Astrocyte of the cerebellum (primary cell): ENCODE measurements around the gene ACOT7.

ENCODE experiments used
- DNase-seq: peaks from one replicate; pipeline ENCODE4 v3.0.0-alpha.2; 2011; ENCODE audit warnings: low read depth
- H3K4me3 ChIP-seq: 2 replicates; pipeline ENCODE4 v1.5.1; 2011; ENCODE audit warnings: mild to moderate bottlenecking, low read depth, low read length, moderate library complexity
- in situ Hi-C: cut with HindIII; loops from 2 replicates; pipeline ENCODE4 v1.10.0; 2017; ENCODE audit warnings: low sequenced_read_pairs
- TF ChIP-seq, protein P1 (sequence below): IDR thresholded peaks from 2 replicates; pipeline ENCODE4 v1.5.1; 2012; ENCODE audit warnings: low read length, low read depth, moderate library complexity, mild to moderate bottlenecking; ENCODE audit errors: missing control alignments

The ACOT7 gene

DNA sequence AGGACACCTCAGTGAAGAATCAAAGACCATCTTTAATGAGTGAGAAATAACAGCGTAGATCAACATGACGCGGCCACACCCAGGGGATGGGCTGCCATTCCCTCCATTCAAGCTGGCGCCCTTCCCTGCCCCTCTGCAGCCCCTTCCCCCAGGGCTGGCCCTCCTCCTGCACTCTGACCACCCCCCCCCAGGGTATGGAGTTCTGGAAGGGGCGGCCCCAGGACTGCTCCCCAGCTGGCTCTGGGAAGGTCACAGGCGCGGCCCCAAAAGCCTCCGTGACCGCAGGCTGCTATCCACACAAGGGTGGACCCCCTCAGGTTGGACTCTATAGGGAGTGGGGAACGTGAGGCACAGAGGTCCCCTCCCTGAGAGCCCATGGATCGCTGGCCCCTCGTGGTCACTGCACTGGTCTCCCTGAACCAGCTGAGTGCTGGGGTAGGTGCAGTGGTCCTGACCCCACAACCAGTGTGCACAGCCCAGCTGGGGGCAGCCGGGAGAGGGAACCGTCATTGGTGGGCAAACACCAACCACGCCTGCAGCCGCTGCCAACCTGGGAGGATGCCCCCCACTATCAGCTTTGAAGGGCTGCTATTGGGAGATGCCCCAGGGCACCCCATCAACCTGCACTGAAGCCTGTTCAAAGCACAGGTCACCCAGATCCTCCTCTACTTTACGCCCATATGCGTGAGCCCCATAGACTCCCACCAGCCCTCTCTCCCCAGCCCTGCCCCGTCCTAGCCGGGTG lies 116.6 kb downstream of the ACOT7 start:
- in situ Hi-C loops, result no loop called here
- no peak for DNase-seq
- no peak overlapping the region for H3K4me3 ChIP-seq
- TF ChIP-seq, protein P1, sequence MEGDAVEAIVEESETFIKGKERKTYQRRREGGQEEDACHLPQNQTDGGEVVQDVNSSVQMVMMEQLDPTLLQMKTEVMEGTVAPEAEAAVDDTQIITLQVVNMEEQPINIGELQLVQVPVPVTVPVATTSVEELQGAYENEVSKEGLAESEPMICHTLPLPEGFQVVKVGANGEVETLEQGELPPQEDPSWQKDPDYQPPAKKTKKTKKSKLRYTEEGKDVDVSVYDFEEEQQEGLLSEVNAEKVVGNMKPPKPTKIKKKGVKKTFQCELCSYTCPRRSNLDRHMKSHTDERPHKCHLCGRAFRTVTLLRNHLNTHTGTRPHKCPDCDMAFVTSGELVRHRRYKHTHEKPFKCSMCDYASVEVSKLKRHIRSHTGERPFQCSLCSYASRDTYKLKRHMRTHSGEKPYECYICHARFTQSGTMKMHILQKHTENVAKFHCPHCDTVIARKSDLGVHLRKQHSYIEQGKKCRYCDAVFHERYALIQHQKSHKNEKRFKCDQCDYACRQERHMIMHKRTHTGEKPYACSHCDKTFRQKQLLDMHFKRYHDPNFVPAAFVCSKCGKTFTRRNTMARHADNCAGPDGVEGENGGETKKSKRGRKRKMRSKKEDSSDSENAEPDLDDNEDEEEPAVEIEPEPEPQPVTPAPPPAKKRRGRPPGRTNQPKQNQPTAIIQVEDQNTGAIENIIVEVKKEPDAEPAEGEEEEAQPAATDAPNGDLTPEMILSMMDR, result no peak

DNA sequence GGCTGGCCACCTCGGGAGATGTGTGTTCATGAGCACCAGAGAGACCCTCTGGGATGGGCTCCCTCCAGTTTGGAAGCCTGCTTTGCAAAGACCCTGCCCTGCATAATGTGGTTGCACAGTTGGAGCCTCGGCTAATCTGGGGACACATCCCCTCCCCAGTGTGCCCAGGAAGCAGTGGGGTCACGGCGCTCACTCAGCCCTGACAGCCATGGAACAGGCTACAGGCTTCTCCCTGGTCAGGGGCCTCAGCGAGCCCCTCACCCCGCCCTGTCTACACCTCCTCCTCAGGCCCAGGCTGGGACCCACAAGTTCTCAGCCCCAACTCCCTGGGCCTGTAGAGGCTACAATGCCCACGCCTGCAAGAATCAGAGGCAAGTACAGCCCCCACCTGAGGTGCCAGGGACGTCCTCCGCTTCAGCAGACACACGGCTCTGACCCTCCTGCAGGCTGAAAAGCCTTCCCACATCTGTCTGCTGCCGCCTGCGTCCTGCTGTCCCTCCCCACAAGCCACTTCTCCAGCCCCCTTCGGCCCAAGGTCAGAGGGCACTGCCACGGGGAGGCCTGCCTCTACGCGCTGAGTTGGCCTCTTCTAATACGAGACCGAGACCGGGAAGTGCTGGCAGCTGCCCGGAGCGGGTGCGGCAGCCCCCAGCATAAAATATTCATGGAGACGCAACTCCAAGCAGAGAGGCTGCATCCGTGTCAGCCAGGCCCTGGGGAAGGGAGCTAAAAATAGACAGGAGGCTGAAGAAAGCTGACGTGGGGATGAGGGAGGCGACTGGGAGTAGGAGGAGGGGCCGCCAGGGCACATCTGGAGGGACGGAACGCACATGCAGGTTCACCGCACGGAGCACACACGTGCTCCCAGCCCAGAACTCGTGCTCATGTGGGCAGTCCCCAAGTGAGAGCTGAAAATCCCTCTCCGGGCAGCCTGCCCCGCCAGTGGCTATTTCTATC lies 117.5 kb downstream of the ACOT7 start:
- in situ Hi-C loops, result no loop called here
- no peak for DNase-seq
- TF ChIP-seq, protein P1, result no peak
- H3K4me3 ChIP-seq, result no peak overlapping the region

DNA sequence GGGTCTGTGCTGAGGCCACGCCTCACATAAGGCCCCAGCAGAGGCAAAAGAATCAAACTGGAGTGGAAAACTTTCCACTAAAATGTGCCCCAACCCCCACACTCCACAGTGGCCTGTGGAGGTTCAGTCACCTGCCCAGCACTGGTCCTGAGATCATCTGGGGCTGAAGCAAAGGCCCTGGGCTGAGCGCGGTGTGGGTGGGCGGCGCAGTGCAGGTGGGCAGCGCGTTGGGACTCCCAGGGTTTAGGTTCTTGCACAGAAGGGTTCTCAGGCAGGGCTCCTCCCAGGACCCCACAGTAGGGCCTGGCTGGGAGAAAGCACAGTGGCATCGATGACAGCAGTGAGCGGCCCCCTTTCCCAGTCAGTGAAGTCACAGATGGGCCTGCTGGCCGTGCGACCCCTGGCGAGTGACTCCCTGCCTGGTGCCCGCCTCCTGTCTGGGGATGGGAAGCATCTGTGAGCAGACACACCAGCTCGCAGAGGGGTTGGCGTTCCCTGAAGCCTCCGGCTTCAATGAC lies 118.9 kb downstream of the ACOT7 start:
- no peak for DNase-seq
- in situ Hi-C loops, result no loop called here
- TF ChIP-seq, protein P1, result no peak

DNA sequence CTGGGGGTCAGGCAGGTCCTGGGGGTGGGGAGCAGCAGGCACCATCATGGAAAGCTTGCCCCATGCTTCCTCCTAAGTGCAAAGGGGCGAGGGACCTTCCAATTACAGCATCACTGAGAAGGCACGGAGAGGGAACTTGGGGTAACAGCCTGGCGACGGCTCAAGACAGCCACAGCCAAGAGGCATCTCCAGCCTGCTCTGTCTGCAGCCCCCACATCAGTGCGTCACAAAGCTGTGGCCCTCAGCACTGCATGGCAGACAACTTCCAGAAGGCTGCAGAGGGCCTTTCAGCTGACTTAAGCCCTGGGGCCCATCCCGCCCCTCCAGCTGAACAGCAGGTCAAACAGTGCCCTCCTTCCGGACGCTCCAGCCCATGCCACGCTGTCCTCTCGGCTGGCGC lies 119.5 kb downstream of the ACOT7 start:
- DNase-seq, result no peak
- H3K4me3 ChIP-seq, result no peak overlapping the region
- TF ChIP-seq, protein P1, result no peak
- in situ Hi-C loops, result no loop called here

More for the DNA sequence above, 118.9 kb downstream of the ACOT7 start:
- H3K4me3 ChIP-seq, result no peak overlapping the region

DNA sequence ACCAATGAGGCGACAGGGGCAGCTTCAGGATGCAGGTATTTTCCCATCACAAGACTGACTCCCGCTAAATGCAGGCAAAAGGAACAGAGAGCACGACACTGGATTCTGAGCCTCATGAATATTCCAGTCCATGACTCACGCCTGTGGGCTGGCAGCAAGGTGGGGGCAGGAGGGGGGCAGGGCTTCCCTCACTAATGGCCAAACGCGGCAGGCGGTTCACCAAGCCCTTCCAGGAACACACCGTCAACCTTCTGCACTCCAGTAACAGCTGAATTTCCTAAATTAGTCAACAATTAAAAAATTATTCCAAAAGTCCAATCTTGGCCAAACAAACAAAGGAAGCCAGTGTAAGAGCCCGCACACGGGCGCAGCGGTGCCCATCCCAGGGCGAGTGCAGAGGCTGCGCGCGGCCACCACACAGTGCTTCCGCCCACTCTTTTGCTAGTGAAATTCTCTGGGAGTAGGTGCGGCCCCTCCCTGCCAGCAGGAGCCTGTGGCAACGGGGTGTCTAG lies 120.1 kb downstream of the ACOT7 start:
- in situ Hi-C loops, result no loop called here
- TF ChIP-seq, protein P1, result no peak
- no peak overlapping the region for H3K4me3 ChIP-seq
- DNase-seq, result peak; percentile 79

DNA sequence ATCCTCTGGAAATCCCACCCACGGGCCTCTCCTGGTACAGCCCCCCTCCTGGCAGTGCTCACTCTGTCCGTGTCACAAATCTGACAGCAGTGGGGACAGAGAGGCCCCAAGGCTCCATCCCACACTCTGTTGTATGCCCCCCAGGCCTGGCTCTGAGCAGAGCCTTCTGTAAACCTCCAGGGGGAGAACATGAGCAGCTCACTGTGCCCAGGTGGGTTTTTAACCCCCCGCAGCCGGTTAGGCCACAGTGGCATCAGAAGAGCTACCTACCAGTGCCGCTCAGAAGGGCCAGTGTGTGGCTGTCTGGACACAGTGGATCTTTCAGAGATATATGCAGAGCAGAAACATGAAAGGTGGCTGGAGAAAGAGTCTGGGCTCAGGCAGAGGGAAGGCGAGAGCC lies 120.7 kb downstream of the ACOT7 start:
- no peak overlapping the region for H3K4me3 ChIP-seq
- in situ Hi-C loops, result no loop called here
- TF ChIP-seq, protein P1, result peak; percentile 56
- DNase-seq, result no peak
